ENCODE data around the gene LIPJ. TPM values are rescaled to one million over a fixed set of nuclear protein-coding genes. Genes with fewer than 3 reads are reported as not detected.

LIPJ gene
- total and polyA plus RNA-seq, 10 of the 15 experiments (the other 5 are each of a cell fraction or from before 2014, with no cell fraction given): 0.03 to 0.23 (median 0.08) TPM; not detected in 5

DNA sequence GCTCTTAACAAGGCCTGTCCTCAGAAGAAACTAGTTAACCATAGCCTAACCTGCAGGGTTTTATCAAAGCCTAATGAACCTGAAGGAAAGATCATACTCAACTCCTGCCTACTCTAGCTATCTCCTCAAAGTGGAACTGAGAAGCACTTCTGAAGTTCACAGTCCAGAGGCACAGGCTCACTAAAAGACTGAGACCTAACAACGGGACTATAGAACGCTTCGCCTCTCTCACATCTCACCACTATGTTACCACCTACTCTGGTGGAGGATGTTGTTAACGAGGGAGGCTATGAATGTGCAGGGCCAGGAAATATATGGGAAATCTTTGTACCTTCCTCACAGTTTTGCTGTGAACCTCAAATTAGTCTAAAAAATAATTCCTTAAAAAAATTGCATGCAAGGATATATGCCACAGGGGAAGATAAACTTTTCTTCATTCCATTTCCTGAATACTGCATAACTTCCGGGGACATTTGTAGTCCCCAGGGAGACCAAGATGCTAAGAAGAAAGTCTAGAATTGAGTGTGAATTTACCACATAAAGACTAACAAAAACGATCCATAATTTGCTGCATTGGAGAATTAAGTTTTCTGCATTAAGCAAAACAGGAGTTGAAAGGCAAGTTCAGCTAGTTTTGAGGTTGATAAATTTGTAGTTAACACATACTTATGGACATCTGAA, 21.6 kb downstream of the LIPJ start:
- H3K9ac ChIP-seq (ENCODE audit: control insufficient read depth, insufficient read depth, low read length): no peak overlapping the region
- H3K27ac ChIP-seq (ENCODE audit: control insufficient read depth, insufficient read depth): 0 out of 2 replicates have a peak overlapping the region, but pooled peaks have one; percentile 24
- no peaks in the 10 kb centered on the region; a peak in 1 of 4 replicates for H3K27me3 ChIP-seq (replicated peaks in 1 of 2; ENCODE audit: control insufficient read depth in 2 of 2, insufficient read depth in 2 of 2, low read length in 1 of 2)
- TF ChIP-seq IKZF2 (IDR thresholded peaks at IDR 0.05): peak; percentile 45 to 50; a peak in 2 of 4 replicates
- no peak for TF ChIP-seq SIN3A (IDR thresholded peaks at IDR 0.05; ENCODE audit: low read depth, low read length)
- TF ChIP-seq ETV6 (conservative IDR thresholded peaks at IDR 0.05 in 1 of 2, IDR thresholded peaks at IDR 0.05 in 1 of 2; ENCODE audit: borderline replicate concordance in 1 of 2, low read depth in 1 of 2): peak in 1 of 2 experiments; percentile 62; a peak in 1 of 4 replicates
- TF ChIP-seq IKZF1 (conservative IDR thresholded peaks at IDR 0.05): peak; percentile 42
- TF ChIP-seq NR2F1 (conservative IDR thresholded peaks at IDR 0.05): no peak
- TF ChIP-seq DPF2 (IDR thresholded peaks at IDR 0.05): 0 out of 2 replicates have a peak, but pooled peaks have one; percentile 38
- TF ChIP-seq MEF2B (IDR thresholded peaks at IDR 0.05; ENCODE audit: partially characterized antibody, poor library complexity, severe bottlenecking): peak; percentile 92
- peak; percentile 64 for TF ChIP-seq JUNB (IDR thresholded peaks at IDR 0.05)
- TF ChIP-seq SRF (IDR thresholded peaks at IDR 0.05; ENCODE audit: low read depth in 2 of 2, low read length in 2 of 2): no peak
- TF ChIP-seq ZNF217 (IDR thresholded peaks at IDR 0.05): peak; percentile 38; the same call in 1 of the 2 replicates
- TF ChIP-seq WRNIP1 (IDR thresholded peaks at IDR 0.05; ENCODE audit: borderline replicate concordance, low read depth, low read length): no peak
- TF ChIP-seq ZNF274 (IDR thresholded peaks at IDR 0.05; ENCODE audit: insufficient read depth, insufficient read length): no peak
- peak; percentile 54; the same call in 1 of the 2 replicates for TF ChIP-seq RUNX3 (IDR thresholded peaks at IDR 0.05; ENCODE audit: low read length)
- TF ChIP-seq MTA2 (IDR thresholded peaks at IDR 0.05; ENCODE audit: low read depth): 0 out of 2 replicates have a peak, but pooled peaks have one; percentile 39
- intact Hi-C loops (cut with micrococcal nuclease; ENCODE audit: unreplicated experiment) (no loop called here), in situ Hi-C loops (cut with MboI) (no loop called here)
- RAD21 ChIA-PET (ENCODE audit: unreplicated experiment): no interaction called here
- 0 out of 2 replicates have a peak overlapping the region, but pooled peaks have one; percentile 13 for H3K4me2 ChIP-seq (ENCODE audit: control insufficient read depth, insufficient read depth)
- no peaks in the 10 kb centered on the region; the same call in 2 of the 3 replicates for H3K9me3 ChIP-seq (replicated peaks; ENCODE audit: control insufficient read depth, insufficient read depth, low read length)
- 40% methylated on average over 6 of the region's 6 CpGs for WGBS (ENCODE audit: insufficient coverage, insufficient replicate concordance, low lambda C conversion rate, missing lambda C conversion rate)
- POLR2A ChIA-PET: no interaction called here
- SMC1A ChIA-PET (ENCODE audit: uncharacterized antibody, unreplicated experiment): interaction anchor here (0.8 to 1.1 kb wide), 2 partner anchors 42 to 120 kb away, joined by 3 read pairs; no protein-coding TSS in a partner anchor
- no TSS peak for BruUV-seq (replicated peaks)
- peak; percentile 21 for DNase-seq (ENCODE audit: low read depth, low spot score)
- no peaks in the 10 kb centered on the region for H4K20me1 ChIP-seq (ENCODE audit: control insufficient read depth, insufficient read depth)
- FAIRE-seq: no peak
- H3K4me1 ChIP-seq (ENCODE audit: control insufficient read depth, insufficient read depth, low read length): no peaks in the 10 kb centered on the region
- no peaks in the 10 kb centered on the region for H3K36me3 ChIP-seq (ENCODE audit: control insufficient read depth in 2 of 2, insufficient read depth in 2 of 2, low read length in 1 of 2)
- no peak overlapping the region for H3K4me3 ChIP-seq
- H2AFZ ChIP-seq (ENCODE audit: control insufficient read depth, low read depth, low read length): peak overlapping the region; percentile 57
- peak; percentile 95 for ATAC-seq
- no peaks in the 10 kb centered on the region for H3K79me2 ChIP-seq (ENCODE audit: control insufficient read depth, insufficient read depth, low read length)
- CTCF ChIA-PET: interaction anchor here (1.0 to 1.3 kb wide), 2 partner anchors 8 to 11 kb away, joined by 3 read pairs; no protein-coding TSS in a partner anchor
